Left renal pelvis (tissue), 4 donors: Measurements from ENCODE around the gene TBC1D16. TPM values are rescaled to one million over a fixed set of nuclear protein-coding genes. Genes with fewer than 3 reads are reported as not detected.

Experiments used
- DNase-seq, 4 donors: peaks; one replicate each; pipeline ENCODE4 v3.0.0-alpha.2; 2013; ENCODE audit warnings: low read depth in 4 of 4, low spot score in 3 of 4
- polyA plus RNA-seq, 4 donors: library from polyadenylated mRNA; unstranded; fragments of 120-200 nt; gene quantifications; one replicate each; pipeline ENCODE4 v1.2.1, GENCODE V29; 2013; ENCODE audit not compliant: insufficient read length in 4 of 4

The TBC1D16 gene
- polyA plus RNA-seq, 4 donors = 27.8 to 31.5 (median 30.4) TPM

GRCh38 chr17:79954281-79955166 is 81.1 kb downstream of the TBC1D16 start:
- no peak for DNase-seq

- no peak for DNase-seq
Observed at GRCh38 chr17:79953335-79953734, 82.3 kb downstream of the TBC1D16 start.

GRCh38 chr17:79952901-79953300 is 82.8 kb downstream of the TBC1D16 start:
- DNase-seq = no peak

GRCh38 chr17:79952265-79952877 is 83.3 kb downstream of the TBC1D16 start:
- no peak for DNase-seq

GRCh38 chr17:79951361-79952264 is 84.1 kb downstream of the TBC1D16 start:
- peak; percentile 43 to 68 (median 55) for DNase-seq

- DNase-seq = no peak
Observed at GRCh38 chr17:79950751-79951150, 84.9 kb downstream of the TBC1D16 start.

GRCh38 chr17:79950306-79950705 is 85.4 kb downstream of the TBC1D16 start:
- no peak for DNase-seq

GRCh38 chr17:79949656-79950209 is 85.9 kb downstream of the TBC1D16 start:
- DNase-seq = no peak

- no peak for DNase-seq
Observed at GRCh38 chr17:79948945-79949655, 86.6 kb downstream of the TBC1D16 start.

- DNase-seq = no peak
Observed at GRCh38 chr17:79948406-79948944, 87.2 kb downstream of the TBC1D16 start.

- DNase-seq = no peak
Observed at GRCh38 chr17:79947351-79948031, 88.2 kb downstream of the TBC1D16 start.

- no peak for DNase-seq
Observed at GRCh38 chr17:79946352-79947231, 89.1 kb downstream of the TBC1D16 start.

- no peak for DNase-seq
Observed at GRCh38 chr17:79945591-79946255, 89.9 kb downstream of the TBC1D16 start.

GRCh38 chr17:79944821-79945391 is 90.8 kb downstream of the TBC1D16 start:
- DNase-seq = no peak

GRCh38 chr17:79944251-79944812 is 91.3 kb downstream of the TBC1D16 start:
- DNase-seq = no peak

GRCh38 chr17:79943347-79944241 is 92.1 kb downstream of the TBC1D16 start:
- no peak for DNase-seq
